Gastroesophageal sphincter (tissue), 3 donors: ENCODE results near the gene RBPJ.

Source experiments
- POLR2A ChIP-seq, 2 donors: fragments of 450-650 bp; IDR thresholded peaks; one replicate each; pipeline ENCODE4 v1.6.1; 2017; ENCODE audit warnings: antibody characterized with exemption in 2 of 2, mild to moderate bottlenecking in 2 of 2, moderate library complexity in 1 of 2
- TF ChIP-seq, protein P1 (sequence below), 4 experiments: fragments of 200-600 bp in 2 of 4; fragments of 450-650 bp in 2 of 4; sonication (generic) in 1 of 4; IDR thresholded peaks; one replicate each; pipeline ENCODE4 v1.5.1; 2017 to 2019; ENCODE audit warnings: antibody characterized with exemption in 4 of 4, mild to moderate bottlenecking in 2 of 4, moderate library complexity in 2 of 4

DNA sequence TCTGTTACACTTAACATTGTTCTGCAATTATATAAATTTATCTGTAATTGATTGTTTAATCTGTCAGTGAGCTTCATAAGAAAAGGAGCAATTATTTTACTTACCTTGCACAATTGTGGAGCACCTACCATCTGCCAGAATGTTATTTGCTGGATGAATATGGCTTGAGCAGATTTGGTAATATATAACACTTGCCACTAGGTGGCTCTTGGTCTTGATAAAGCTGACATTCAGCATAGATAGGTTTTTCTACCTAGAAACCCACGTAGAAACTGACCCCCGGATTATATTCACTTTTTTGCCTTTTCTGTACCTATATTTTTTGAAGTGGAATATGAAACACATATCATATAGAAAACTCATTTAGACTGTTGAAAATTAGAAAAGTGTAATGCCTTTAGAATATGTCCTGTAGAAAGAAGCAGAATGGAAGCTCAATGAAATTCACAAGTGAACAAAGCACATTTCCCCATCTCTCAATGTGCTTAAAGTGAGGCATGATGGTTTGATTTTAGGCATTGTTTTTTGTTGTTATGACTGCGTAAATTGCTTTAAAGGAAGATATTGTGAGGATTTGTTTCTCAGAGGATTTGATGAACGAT, 9.5 kb downstream of the RBPJ start:
- TF ChIP-seq, protein P1, sequence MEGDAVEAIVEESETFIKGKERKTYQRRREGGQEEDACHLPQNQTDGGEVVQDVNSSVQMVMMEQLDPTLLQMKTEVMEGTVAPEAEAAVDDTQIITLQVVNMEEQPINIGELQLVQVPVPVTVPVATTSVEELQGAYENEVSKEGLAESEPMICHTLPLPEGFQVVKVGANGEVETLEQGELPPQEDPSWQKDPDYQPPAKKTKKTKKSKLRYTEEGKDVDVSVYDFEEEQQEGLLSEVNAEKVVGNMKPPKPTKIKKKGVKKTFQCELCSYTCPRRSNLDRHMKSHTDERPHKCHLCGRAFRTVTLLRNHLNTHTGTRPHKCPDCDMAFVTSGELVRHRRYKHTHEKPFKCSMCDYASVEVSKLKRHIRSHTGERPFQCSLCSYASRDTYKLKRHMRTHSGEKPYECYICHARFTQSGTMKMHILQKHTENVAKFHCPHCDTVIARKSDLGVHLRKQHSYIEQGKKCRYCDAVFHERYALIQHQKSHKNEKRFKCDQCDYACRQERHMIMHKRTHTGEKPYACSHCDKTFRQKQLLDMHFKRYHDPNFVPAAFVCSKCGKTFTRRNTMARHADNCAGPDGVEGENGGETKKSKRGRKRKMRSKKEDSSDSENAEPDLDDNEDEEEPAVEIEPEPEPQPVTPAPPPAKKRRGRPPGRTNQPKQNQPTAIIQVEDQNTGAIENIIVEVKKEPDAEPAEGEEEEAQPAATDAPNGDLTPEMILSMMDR (IDR thresholded peaks at IDR 0.05), result peak; percentile 57 to 75 (median 72)
- no peak for TF ChIP-seq POLR2A (IDR thresholded peaks at IDR 0.05)
